A549 (cell line): Measurements from ENCODE around the gene C3orf52. TPM values are rescaled to one million over a fixed set of nuclear protein-coding genes. Genes with fewer than 3 reads are reported as not detected.

Experiments used
- ATAC-seq, 2 experiments: fragments of 200-7000 bp in 1 of 2; fragments of >200 bp in 1 of 2; cut with Nextera tagmentation in 1 of 2; cut with Tn5 transposase in 1 of 2; 3 replicates each; pipeline versions ENCODE4 v1.8.0 to v1.9.1; 2018 to 2020; ENCODE audit warnings: mild to moderate bottlenecking in 1 of 2, moderate library complexity in 1 of 2
- CTCF ChIA-PET: fragments of 300-600 bp; sonication (Branson Sonifier 250); formaldehyde crosslinking; extraction: SDS; loops from one replicate; lab custom pipeline; 2021; ENCODE audit warnings: antibody characterized with exemption, inconsistent platforms; lab: Yijun Ruan, JAX
- POLR2A ChIA-PET: fragments of 350-600 bp; formaldehyde crosslinking; extraction: SDS; loops from one replicate; lab custom pipeline; 2021; ENCODE audit warnings: antibody characterized with exemption, inconsistent platforms; lab: Yijun Ruan, JAX
- DNase-seq, 2 experiments: peaks; one replicate each; pipeline versions ENCODE4 v3.0.0 to v3.0.0-alpha.2; 2011 to 2016; ENCODE audit warnings: low read depth in 1 of 2, low spot score in 1 of 2
- FAIRE-seq: peaks from 2 replicates; lab custom pipeline; 2011; peaks lifted over from hg19 to GRCh38; lab: Jason Lieb, UNC
- H3K27ac ChIP-seq, 2 experiments: fragments of >200 bp; sonication (Bioruptor Twin); formaldehyde crosslinking; 3 replicates each; pipeline ENCODE4 v1.5.1; 2016 to 2017
- H3K4me1 ChIP-seq: fragments of >200 bp; sonication (Bioruptor Twin); formaldehyde crosslinking; 3 replicates; pipeline ENCODE4 v1.6.1; 2016
- H3K4me2 ChIP-seq: fragments of >200 bp; sonication (Bioruptor Twin); formaldehyde crosslinking; 3 replicates; pipeline ENCODE4 v1.6.1; 2016
- H3K4me3 ChIP-seq: fragments of >200 bp; sonication (Bioruptor Twin); formaldehyde crosslinking; 3 replicates; pipeline ENCODE4 v1.5.1; 2016
- H3K9me3 ChIP-seq: fragments of >200 bp; sonication (Bioruptor Twin); formaldehyde crosslinking; 3 replicates; pipeline ENCODE4 v1.6.1; 2016
- ATOH8 ChIP-seq: fragments of 250-450 bp; sonication (Bioruptor Pico); IDR thresholded peaks from 2 replicates; pipeline ENCODE4 v1.5.0; 2020; ENCODE audit warnings: low read depth, mild to moderate bottlenecking, moderate library complexity
- BCL3 ChIP-seq: fragments of >200 bp; sonication (Bioruptor Twin); formaldehyde crosslinking; IDR thresholded peaks from 3 replicates; pipeline ENCODE4 v1.6.1; 2016
- BHLHE40 ChIP-seq: IDR thresholded peaks from 2 replicates; pipeline ENCODE4 v1.6.1; 2012; ENCODE audit warnings: low read depth, low read length, inconsistent platforms
- CHD2 ChIP-seq: fragments of 150-350 bp; IDR thresholded peaks from 2 replicates; pipeline ENCODE4 v1.6.1; 2014; ENCODE audit warnings: low read length; ENCODE audit not compliant: partially characterized antibody
- CTCF ChIP-seq: fragments of >200 bp; sonication (Bioruptor Twin); formaldehyde crosslinking; IDR thresholded peaks from 3 replicates; pipeline ENCODE4 v1.5.1; 2016
- E2F6 ChIP-seq: IDR thresholded peaks from 2 replicates; pipeline ENCODE4 v1.6.1; 2012; ENCODE audit warnings: low read depth, borderline replicate concordance
- EHF ChIP-seq: fragments of 250-450 bp; sonication (Bioruptor Pico); IDR thresholded peaks from 2 replicates; pipeline ENCODE4 v1.5.0; 2020; ENCODE audit warnings: mild to moderate bottlenecking
- EHMT2 ChIP-seq: fragments of 200-600 bp; sonication (generic); IDR thresholded peaks from 2 replicates; pipeline ENCODE4 v1.6.1; 2016; ENCODE audit warnings: antibody characterized with exemption, low read depth, mild to moderate bottlenecking, moderate library complexity
- EP300 ChIP-seq, 2 experiments: fragments of >200 bp; sonication (Bioruptor Twin); formaldehyde crosslinking; IDR thresholded peaks; 2 replicates in 1 of 2; 3 replicates in 1 of 2; pipeline ENCODE4 v1.6.1; 2016 to 2017
- ESRRA ChIP-seq: fragments of 150-350 bp; IDR thresholded peaks from 2 replicates; pipeline ENCODE4 v1.6.1; 2014; ENCODE audit warnings: mild to moderate bottlenecking, low read length, borderline replicate concordance
- FOXS1 ChIP-seq: fragments of 250-450 bp; sonication (Bioruptor Pico); IDR thresholded peaks from 2 replicates; pipeline ENCODE4 v1.5.0; 2020; ENCODE audit warnings: mild to moderate bottlenecking, moderate library complexity
- GATA3 ChIP-seq: IDR thresholded peaks from 2 replicates; pipeline ENCODE4 v1.6.1; 2012; ENCODE audit warnings: borderline replicate concordance
- HDAC2 ChIP-seq: fragments of 200-600 bp; sonication (generic); IDR thresholded peaks from 2 replicates; pipeline ENCODE4 v1.6.1; 2016
- HES2 ChIP-seq: fragments of >200 bp; sonication (Bioruptor Twin); formaldehyde crosslinking; IDR thresholded peaks from 2 replicates; pipeline ENCODE4 v1.6.1; 2016
- HEYL ChIP-seq: fragments of 250-450 bp; sonication (Bioruptor Pico); IDR thresholded peaks from 2 replicates; pipeline ENCODE4 v1.8.0; 2021; ENCODE audit warnings: mild to moderate bottlenecking, moderate library complexity
- HMGXB4 ChIP-seq: fragments of 250-450 bp; sonication (Bioruptor Pico); IDR thresholded peaks from 2 replicates; pipeline ENCODE4 v1.5.0; 2021; ENCODE audit warnings: mild to moderate bottlenecking, moderate library complexity, borderline replicate concordance
- HOXA7 ChIP-seq: fragments of 250-450 bp; sonication (Bioruptor Pico); IDR thresholded peaks from 2 replicates; pipeline ENCODE4 v1.5.0; 2020; ENCODE audit warnings: mild to moderate bottlenecking, moderate library complexity
- HOXB13 ChIP-seq: fragments of 250-450 bp; sonication (Bioruptor Pico); IDR thresholded peaks from 2 replicates; pipeline ENCODE4 v1.5.0; 2020; ENCODE audit warnings: low read depth, mild to moderate bottlenecking, moderate library complexity
- HOXB5 ChIP-seq: fragments of 250-450 bp; sonication (Bioruptor Pico); IDR thresholded peaks from 2 replicates; pipeline ENCODE4 v1.5.0; 2020; ENCODE audit warnings: mild to moderate bottlenecking, moderate library complexity
- JUNB ChIP-seq: fragments of >200 bp; sonication (Bioruptor Twin); formaldehyde crosslinking; IDR thresholded peaks from 2 replicates; pipeline ENCODE4 v1.6.1; 2016
- KDM1A ChIP-seq: fragments of 200-600 bp; sonication (generic); IDR thresholded peaks from 2 replicates; pipeline ENCODE4 v1.6.1; 2016; ENCODE audit warnings: low read depth, mild to moderate bottlenecking
- KDM5A ChIP-seq: fragments of 200-600 bp; sonication (generic); IDR thresholded peaks from 2 replicates; pipeline ENCODE4 v1.6.1; 2016; ENCODE audit warnings: antibody characterized with exemption, mild to moderate bottlenecking
- MAFK ChIP-seq: fragments of 450-650 bp; IDR thresholded peaks from 2 replicates; pipeline ENCODE4 v1.6.1; 2014; ENCODE audit not compliant: partially characterized antibody
- MAZ ChIP-seq: fragments of 150-350 bp; IDR thresholded peaks from 2 replicates; pipeline ENCODE4 v1.6.1; 2014; ENCODE audit warnings: antibody characterized with exemption, low read depth, low read length, borderline replicate concordance
- NFE2L2 ChIP-seq: fragments of 150-350 bp; conservative IDR thresholded peaks from 2 replicates; pipeline ENCODE4 v1.6.1; 2014; ENCODE audit warnings: low read length
- NR3C1 ChIP-seq: fragments of >200 bp; sonication (Bioruptor Twin); formaldehyde crosslinking; IDR thresholded peaks from 3 replicates; pipeline ENCODE4 v1.6.1; 2017
- POLR2A ChIP-seq: IDR thresholded peaks from 2 replicates; pipeline ENCODE4 v1.6.1; 2012; ENCODE audit warnings: mild to moderate bottlenecking, low read length
- POLR2AphosphoS2 ChIP-seq: conservative IDR thresholded peaks from 2 replicates; pipeline ENCODE4 v1.6.1; 2012; ENCODE audit warnings: low read length, improper control_type of control experiment, inconsistent platforms
- RAD21 ChIP-seq, 2 experiments: fragments of >200 bp in 1 of 2; sonication (Bioruptor Twin) in 1 of 2; formaldehyde crosslinking in 1 of 2; IDR thresholded peaks in 1 of 2; conservative IDR thresholded peaks in 1 of 2; 2 replicates in 1 of 2; 3 replicates in 1 of 2; pipeline ENCODE4 v1.6.1; 2012 to 2018; ENCODE audit warnings: inconsistent platforms in 1 of 2
- RCOR1 ChIP-seq: fragments of 150-350 bp; IDR thresholded peaks from 2 replicates; pipeline ENCODE4 v1.6.1; 2014; ENCODE audit warnings: antibody characterized with exemption, low read length, low read depth
- SMC3 ChIP-seq: fragments of >200 bp; sonication (Bioruptor Twin); formaldehyde crosslinking; IDR thresholded peaks from 3 replicates; pipeline ENCODE4 v1.6.1; 2018; ENCODE audit warnings: inconsistent platforms
- SREBF2 ChIP-seq: fragments of 450-650 bp; IDR thresholded peaks from 2 replicates; pipeline ENCODE4 v1.6.1; 2014; ENCODE audit warnings: mild to moderate bottlenecking, moderate library complexity
- TFCP2L1 ChIP-seq: fragments of 250-450 bp; sonication (Bioruptor Pico); IDR thresholded peaks from 2 replicates; pipeline ENCODE4 v1.5.0; 2021; ENCODE audit warnings: mild to moderate bottlenecking
- ZC3H11A ChIP-seq: fragments of 450-650 bp; IDR thresholded peaks from 2 replicates; pipeline ENCODE4 v1.6.1; 2014; ENCODE audit warnings: antibody characterized with exemption, mild to moderate bottlenecking
- ZNF302 ChIP-seq: fragments of 250-450 bp; sonication (Bioruptor Pico); IDR thresholded peaks from 2 replicates; pipeline ENCODE4 v1.9.0; 2021; ENCODE audit warnings: inconsistent platforms, mild to moderate bottlenecking, moderate library complexity
- ZSCAN20 ChIP-seq: fragments of 250-450 bp; sonication (Bioruptor Pico); IDR thresholded peaks from 2 replicates; pipeline ENCODE4 v1.8.0; 2022; ENCODE audit warnings: mild to moderate bottlenecking, moderate library complexity
- WGBS: methylation state at CpG from one replicate; pipeline ENCODE4 v1.1.6; 2017; ENCODE audit errors: missing lambda C conversion rate; 5-methylcytosine and 5-hydroxymethylcytosine counted together
- polyA minus RNA-seq: library from RNA; depleted of rRNA, polyadenylated mRNA; stranded (reverse); fragments of >200 nt; gene quantifications from 2 replicates; pipeline ENCODE4 v1.2.3, GENCODE V29; 2011; rRNA and poly(A)+ RNA removed
- polyA plus RNA-seq, 4 experiments: library from polyadenylated mRNA; depleted of rRNA in 3 of 4; stranded (reverse); fragments of >200 nt; fragmentation: RNase III in 1 of 4; extraction: RNeasy Plus Mini Kit Qiagen cat#74134 plus additional on column Dnase treatment in 1 of 4; gene quantifications; 2 replicates in 3 of 4; 3 replicates in 1 of 4; pipeline ENCODE4 v1.2.3, GENCODE V29; 2011 to 2017

The C3orf52 gene
- polyA plus RNA-seq (2011; rRNA removed) (10.3 and 11.5 TPM in 2 replicates), polyA plus RNA-seq (2017; fragmentation: RNase III; extraction: RNeasy Plus Mini Kit Qiagen cat#74134 plus additional on column Dnase treatment) (7.0 to 7.7 TPM (median 7.5 TPM) in 3 replicates), polyA minus RNA-seq (11.5 and 14.5 TPM in 2 replicates)
- polyA plus RNA-seq (2012; cell fraction: cytosol; rRNA removed), result 3.3 and 3.8 TPM in 2 replicates
- polyA plus RNA-seq (2012; cell fraction: nucleus; rRNA removed), result 3.2 and 9.3 TPM in 2 replicates

GRCh38 chr3:112086076-112086854, at the start of gene C3orf52:
Gene C3orf52 (plus strand): TSS chr3:112086389. CDS start chr3:112086408, 19 bp downstream.
- peak within 1 kb of the TSS; percentile 69 to 94 for H3K27ac ChIP-seq
- no peaks in the 10 kb centered on the region for H3K9me3 ChIP-seq
- FAIRE-seq (no peak), DNase-seq (peak; percentile 86 to 94), ATAC-seq (peak; percentile 93 to 97)
- ChIA-PET POLR2A (interaction anchor here (1.2 to 1.7 kb wide), 2 partner anchors 11 kb away, joined by 4 to 8 read pairs; no protein-coding TSS in a partner anchor), CTCF (interaction anchor here (1.0 kb wide), 2 partner anchors 43 to 439 kb away, joined by 4 read pairs; no protein-coding TSS in a partner anchor)
- peak within 1 kb of the TSS; percentile 97 for H3K4me2 ChIP-seq
- peaks cover 32% of the 10 kb centered on the region for H3K4me1 ChIP-seq
- H3K4me3 ChIP-seq, result peak within 1 kb of the TSS; percentile 58
- WGBS, result 4% methylated on average over 25 of the region's 67 CpGs
- TF ChIP-seq EP300 (IDR thresholded peaks at IDR 0.05) (no peak), HDAC2 (no peak), MAFK (no peak), HES2 (no peak), GATA3 (no peak), ZNF302 (CRISPR knock-in tag) (no peak), HOXB5 (CRISPR knock-in tag) (no peak), HOXB13 (CRISPR knock-in tag) (no peak), HMGXB4 (CRISPR knock-in tag) (peak; percentile 36; the same call in 1 of the 2 replicates), BHLHE40 (no peak), MAZ (no peak), POLR2AphosphoS2 (no peak), TFCP2L1 (CRISPR knock-in tag) (peak; percentile 61; the same call in 1 of the 2 replicates), NR3C1 (no peak), ESRRA (no peak), CHD2 (no peak), KDM5A (no peak), NFE2L2 (no peak), ZSCAN20 (CRISPR knock-in tag) (no peak), HEYL (CRISPR knock-in tag) (no peak), HOXA7 (CRISPR knock-in tag) (no peak), E2F6 (peak; percentile 86), POLR2A (peak; percentile 64), SREBF2 (no peak), FOXS1 (CRISPR knock-in tag) (no peak), BCL3 (0 out of 3 replicates have a peak, but pooled peaks have one; percentile 38), JUNB (no peak), ATOH8 (CRISPR knock-in tag) (no peak), EHF (CRISPR knock-in tag) (no peak), SMC3 (no peak), ZC3H11A (no peak), RCOR1 (no peak), CTCF (no peak), EHMT2 (no peak), RAD21 (conservative IDR thresholded peaks at IDR 0.05 in 1 of 2, IDR thresholded peaks at IDR 0.05 in 1 of 2) (peak in 1 of 2 experiments; percentile 20; a peak in 1 of 5 replicates), KDM1A (no peak)
